ENCODE data around the gene HPS1. TPM values are rescaled to one million over a fixed set of nuclear protein-coding genes. Genes with fewer than 3 reads are reported as not detected.

The HPS1 gene
- total RNA-seq, 1 donor from 2014 or later: 42.7 TPM

- Histone ChIP-seq H3K4me3 (no peak overlapping the region), H3K4me1 (peaks cover 0 to 9% of the 10 kb centered on the region in 2 donors), H3K27ac (no peak overlapping the region), H3K9me3 (no peaks in the 10 kb centered on the region), H3K27me3 (no peaks in the 10 kb centered on the region), H3K36me3 (peaks cover 30 to 34% of the 10 kb centered on the region in 2 donors)
- intact Hi-C loops (cut with DNase I): no loop called here
- no peak for TF ChIP-seq CTCF (IDR thresholded peaks at IDR 0.05)
- DNase-seq (ENCODE audit: low spot score in 2 of 2): no peak
Measured at GRCh38 chr10:98394851-98395440, 51.8 kb downstream of the HPS1 start.

GRCh38 chr10:98391578-98391991 lies 55.1 kb downstream of the HPS1 start:
- peak in 1 of 2 donors; percentile 77 for DNase-seq (ENCODE audit: low spot score in 2 of 2)
- Histone ChIP-seq H3K4me3 (no peak overlapping the region), H3K27me3 (no peaks in the 10 kb centered on the region), H3K9me3 (no peaks in the 10 kb centered on the region), H3K36me3 (peaks cover 13 to 15% of the 10 kb centered on the region in 2 donors), H3K4me1 (peaks cover 0 to 9% of the 10 kb centered on the region in 2 donors), H3K27ac (no peak overlapping the region)
- no peak for TF ChIP-seq CTCF (IDR thresholded peaks at IDR 0.05)
- intact Hi-C loops (cut with DNase I): no loop called here

DNA sequence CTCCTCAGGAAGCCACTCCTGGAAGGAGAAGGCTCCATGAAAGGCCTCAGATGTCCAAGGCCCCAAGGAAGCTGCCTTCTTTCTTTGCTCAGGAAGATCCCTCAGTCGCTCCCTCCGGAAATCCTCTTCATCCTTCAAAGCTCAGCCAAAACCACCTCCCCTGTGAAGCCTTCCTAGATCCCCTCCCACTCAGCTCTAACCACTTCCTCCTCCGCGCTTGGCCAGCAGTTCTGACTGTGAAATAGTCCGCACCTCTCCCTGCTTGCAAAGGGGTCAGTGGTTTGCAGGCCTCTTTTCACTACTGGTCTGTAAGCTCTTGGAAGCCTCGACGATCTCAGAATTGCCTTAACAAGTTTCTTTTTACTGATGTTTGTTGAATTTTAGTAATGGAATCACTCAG lies 55.7 kb downstream of the HPS1 start:
- DNase-seq (ENCODE audit: low spot score in 2 of 2): no peak
- no peaks in the 10 kb centered on the region for H3K9me3 ChIP-seq
- no peak for TF ChIP-seq CTCF (IDR thresholded peaks at IDR 0.05)
- peaks cover 8 to 11% of the 10 kb centered on the region in 2 donors for H3K36me3 ChIP-seq
- peaks cover 0 to 9% of the 10 kb centered on the region in 2 donors for H3K4me1 ChIP-seq
- H3K4me3 ChIP-seq: no peak overlapping the region
- intact Hi-C loops (cut with DNase I): no loop called here
- H3K27ac ChIP-seq: no peak overlapping the region
- H3K27me3 ChIP-seq: no peaks in the 10 kb centered on the region

DNA sequence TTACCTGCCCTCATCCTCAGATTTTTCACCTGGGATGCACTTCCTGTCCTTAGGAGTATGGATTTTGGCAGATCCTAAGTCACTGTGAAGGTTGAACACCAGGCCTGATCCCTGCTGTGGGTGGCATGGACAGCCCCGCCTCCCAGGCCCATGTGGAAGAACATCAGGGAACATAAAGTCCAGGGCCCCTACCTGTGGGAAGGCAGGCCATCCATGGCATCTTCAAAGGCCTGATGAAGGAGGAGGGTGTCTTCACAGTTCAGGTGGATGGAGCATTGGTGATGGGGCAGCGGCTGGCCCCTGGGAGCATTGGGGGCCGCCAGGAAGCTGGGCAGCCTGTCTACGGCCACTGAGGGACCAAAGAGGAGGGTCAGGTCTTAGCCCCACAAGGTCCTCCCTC lies 56.3 kb downstream of the HPS1 start:
- intact Hi-C loops (cut with DNase I): no loop called here
- Histone ChIP-seq H3K9me3 (no peaks in the 10 kb centered on the region), H3K27ac (no peak overlapping the region), H3K4me3 (no peak overlapping the region), H3K4me1 (peaks cover 0 to 9% of the 10 kb centered on the region in 2 donors), H3K27me3 (no peaks in the 10 kb centered on the region), H3K36me3 (peaks cover 7% of the 10 kb centered on the region in 2 donors)
- no peak for TF ChIP-seq CTCF (IDR thresholded peaks at IDR 0.05)
- no peak for DNase-seq (ENCODE audit: low spot score in 2 of 2)

DNA sequence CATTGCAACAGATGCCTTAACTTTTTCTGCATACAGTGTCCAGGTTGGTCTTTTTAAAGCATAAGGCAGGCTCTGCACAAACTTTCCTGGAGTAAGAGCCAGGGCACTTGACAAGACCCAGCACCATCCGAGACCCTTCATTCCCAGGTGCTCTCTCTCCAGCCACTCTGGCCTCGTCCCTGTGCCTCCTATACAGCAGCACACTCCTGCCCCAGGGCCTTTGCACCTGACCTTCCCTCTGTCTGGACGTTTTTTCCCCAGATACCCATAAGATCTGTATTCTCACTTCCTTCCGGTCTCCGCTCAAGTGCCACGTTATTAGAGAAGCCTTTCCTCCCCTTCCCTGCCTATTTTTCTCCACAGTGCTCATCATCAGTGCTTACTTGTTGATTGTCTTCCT lies 57.3 kb downstream of the HPS1 start:
- peaks cover 11% of the 10 kb centered on the region in 2 donors for H3K36me3 ChIP-seq
- DNase-seq (ENCODE audit: low spot score in 2 of 2): no peak
- no peak for TF ChIP-seq CTCF (IDR thresholded peaks at IDR 0.05)

More for the DNA sequence above, 57.3 kb downstream of the HPS1 start:
- no peaks in the 10 kb centered on the region for H3K9me3 ChIP-seq
- intact Hi-C loops (cut with DNase I): no loop called here
- no peaks in the 10 kb centered on the region for H3K27me3 ChIP-seq
- H3K4me1 ChIP-seq: peaks cover 0 to 9% of the 10 kb centered on the region in 2 donors
- no peak overlapping the region for H3K27ac ChIP-seq
- H3K4me3 ChIP-seq: no peak overlapping the region
